ENCODE data around the gene NPIPB2. TPM values are rescaled to one million over a fixed set of nuclear protein-coding genes. Genes with fewer than 3 reads are reported as not detected.

NPIPB2 gene
- total and polyA plus RNA-seq, 10 of the 15 experiments (the other 5 are each of a cell fraction or from before 2014, with no cell fraction given): 1.9 to 29.3 (median 10.8) TPM

- TF ChIP-seq CEBPZ (IDR thresholded peaks at IDR 0.05; ENCODE audit: low read depth, low read length) (no peak), IRF5 (IDR thresholded peaks at IDR 0.05; ENCODE audit: borderline replicate concordance) (no peak), CEBPB (IDR thresholded peaks at IDR 0.05; ENCODE audit: borderline replicate concordance in 1 of 2, low read depth in 2 of 2, low read length in 2 of 2) (peak in 1 of 2 experiments; percentile 9; a peak in 1 of 4 replicates), E2F8 (IDR thresholded peaks at IDR 0.05; ENCODE audit: low read depth, partially characterized antibody) (no peak), TAF1 (IDR thresholded peaks at IDR 0.05; ENCODE audit: borderline replicate concordance, low read depth, low read length) (no peak), KDM1A (IDR thresholded peaks at IDR 0.05; ENCODE audit: borderline replicate concordance) (no peak), ZNF622 (IDR thresholded peaks at IDR 0.05) (no peak), FOXK2 (IDR thresholded peaks at IDR 0.05) (no peak), MTA2 (IDR thresholded peaks at IDR 0.05; ENCODE audit: low read depth) (0 out of 2 replicates have a peak, but pooled peaks have one; percentile 39), MTA3 (IDR thresholded peaks at IDR 0.05; ENCODE audit: borderline replicate concordance, low read length) (peak; percentile 38; the same call in 1 of the 2 replicates), RELB (IDR thresholded peaks at IDR 0.05; ENCODE audit: low read depth) (peak; percentile 65; the same call in 1 of the 2 replicates), E4F1 (IDR thresholded peaks at IDR 0.05; ENCODE audit: borderline replicate concordance, partially characterized antibody) (no peak), POLR2AphosphoS2 (IDR thresholded peaks at IDR 0.05; ENCODE audit: low read depth, low read length) (no peak), SIX5 (IDR thresholded peaks at IDR 0.05; ENCODE audit: low read depth, low read length, severe bottlenecking) (no peak), EGR1 (IDR thresholded peaks at IDR 0.05; ENCODE audit: borderline replicate concordance in 1 of 2, low read depth in 2 of 2, low read length in 2 of 2) (no peak), POLR2AphosphoS5 (IDR thresholded peaks at IDR 0.05; ENCODE audit: low read length) (peak; percentile 54; the same call in 1 of the 2 replicates), GATAD2B (conservative IDR thresholded peaks at IDR 0.05; ENCODE audit: low read depth) (peak; percentile 50; the same call in 1 of the 2 replicates)
These were observed 38.4 kb upstream of the NPIPB2 start (continued) for GRCh38 chr16:11980136-11980844.

Data from GM12878 (cell line).